GM12874 (cell line): ENCODE results near the gene ABCC3.

Experiments
- TF ChIP-seq, protein P1 (sequence below): IDR thresholded peaks from 2 replicates; pipeline ENCODE4 v1.5.1; 2011; ENCODE audit warnings: low read depth, mild to moderate bottlenecking, control low read depth, low read length, moderate library complexity; ENCODE audit not compliant: insufficient read depth

Gene ABCC3

DNA sequence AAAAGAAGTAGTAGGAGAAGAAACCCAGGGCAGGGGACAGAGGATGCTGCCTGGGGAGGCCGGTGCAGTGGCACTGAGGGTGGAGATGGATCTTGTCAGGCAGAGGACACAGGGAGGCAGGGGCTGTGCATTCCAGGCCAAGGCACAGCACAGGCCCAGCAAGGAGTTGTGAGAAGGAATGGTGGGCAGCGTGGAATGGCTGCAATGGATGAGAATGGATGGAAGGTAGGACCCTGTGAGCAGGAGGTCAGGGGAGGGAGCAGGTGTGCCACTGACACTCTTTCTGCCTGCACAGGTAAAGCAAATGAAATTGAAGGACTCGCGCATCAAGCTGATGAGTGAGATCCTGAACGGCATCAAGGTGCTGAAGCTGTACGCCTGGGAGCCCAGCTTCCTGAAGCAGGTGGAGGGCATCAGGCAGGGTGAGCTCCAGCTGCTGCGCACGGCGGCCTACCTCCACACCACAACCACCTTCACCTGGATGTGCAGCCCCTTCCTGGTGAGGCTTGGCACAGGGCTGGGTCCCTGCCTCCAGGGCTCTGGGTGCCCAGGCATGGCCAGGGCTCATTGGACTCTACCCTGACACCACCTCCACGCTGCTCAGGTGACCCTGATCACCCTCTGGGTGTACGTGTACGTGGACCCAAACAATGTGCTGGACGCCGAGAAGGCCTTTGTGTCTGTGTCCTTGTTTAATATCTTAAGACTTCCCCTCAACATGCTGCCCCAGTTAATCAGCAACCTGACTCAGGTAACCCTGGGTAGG lies 32.8 kb downstream of the ABCC3 start:
- TF ChIP-seq, protein P1, sequence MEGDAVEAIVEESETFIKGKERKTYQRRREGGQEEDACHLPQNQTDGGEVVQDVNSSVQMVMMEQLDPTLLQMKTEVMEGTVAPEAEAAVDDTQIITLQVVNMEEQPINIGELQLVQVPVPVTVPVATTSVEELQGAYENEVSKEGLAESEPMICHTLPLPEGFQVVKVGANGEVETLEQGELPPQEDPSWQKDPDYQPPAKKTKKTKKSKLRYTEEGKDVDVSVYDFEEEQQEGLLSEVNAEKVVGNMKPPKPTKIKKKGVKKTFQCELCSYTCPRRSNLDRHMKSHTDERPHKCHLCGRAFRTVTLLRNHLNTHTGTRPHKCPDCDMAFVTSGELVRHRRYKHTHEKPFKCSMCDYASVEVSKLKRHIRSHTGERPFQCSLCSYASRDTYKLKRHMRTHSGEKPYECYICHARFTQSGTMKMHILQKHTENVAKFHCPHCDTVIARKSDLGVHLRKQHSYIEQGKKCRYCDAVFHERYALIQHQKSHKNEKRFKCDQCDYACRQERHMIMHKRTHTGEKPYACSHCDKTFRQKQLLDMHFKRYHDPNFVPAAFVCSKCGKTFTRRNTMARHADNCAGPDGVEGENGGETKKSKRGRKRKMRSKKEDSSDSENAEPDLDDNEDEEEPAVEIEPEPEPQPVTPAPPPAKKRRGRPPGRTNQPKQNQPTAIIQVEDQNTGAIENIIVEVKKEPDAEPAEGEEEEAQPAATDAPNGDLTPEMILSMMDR = no peak

DNA sequence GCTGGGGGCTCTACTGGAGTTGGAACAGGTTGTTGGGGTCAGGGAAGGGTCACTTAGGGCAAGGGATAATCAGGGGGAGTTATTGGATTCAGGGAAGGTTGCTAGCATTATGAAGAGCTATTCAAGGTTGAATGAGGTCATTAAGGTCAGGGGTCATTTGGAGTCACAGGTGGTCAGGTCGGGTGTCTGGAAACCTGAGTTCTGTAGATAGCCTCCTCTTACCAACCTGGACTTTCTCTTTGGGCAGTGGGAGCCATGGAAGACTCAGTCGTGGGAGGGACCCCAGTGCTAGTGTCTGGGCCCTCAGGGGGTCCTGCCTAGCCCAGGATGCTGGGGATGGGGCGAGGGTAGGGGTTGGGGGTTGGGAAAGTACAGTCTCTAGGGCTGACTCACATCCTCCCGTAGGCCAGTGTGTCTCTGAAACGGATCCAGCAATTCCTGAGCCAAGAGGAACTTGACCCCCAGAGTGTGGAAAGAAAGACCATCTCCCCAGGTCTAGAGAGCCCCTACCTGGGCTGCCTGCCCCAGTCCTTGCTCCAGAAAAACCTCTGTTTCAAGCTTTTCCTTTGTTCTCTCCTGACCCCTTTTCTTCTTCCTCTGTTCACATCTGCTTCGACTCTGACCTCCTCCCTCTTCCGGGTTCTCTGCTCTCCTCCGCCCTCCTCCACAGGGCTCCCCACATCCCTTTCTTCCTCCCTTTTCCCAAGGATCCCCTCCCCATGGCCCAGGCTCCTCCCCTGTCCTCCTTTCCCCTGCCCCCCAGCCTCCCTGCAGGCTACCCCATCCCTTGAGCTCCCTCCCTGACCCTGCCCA lies 33.5 kb downstream of the ABCC3 start:
- TF ChIP-seq, protein P1 = no peak

DNA sequence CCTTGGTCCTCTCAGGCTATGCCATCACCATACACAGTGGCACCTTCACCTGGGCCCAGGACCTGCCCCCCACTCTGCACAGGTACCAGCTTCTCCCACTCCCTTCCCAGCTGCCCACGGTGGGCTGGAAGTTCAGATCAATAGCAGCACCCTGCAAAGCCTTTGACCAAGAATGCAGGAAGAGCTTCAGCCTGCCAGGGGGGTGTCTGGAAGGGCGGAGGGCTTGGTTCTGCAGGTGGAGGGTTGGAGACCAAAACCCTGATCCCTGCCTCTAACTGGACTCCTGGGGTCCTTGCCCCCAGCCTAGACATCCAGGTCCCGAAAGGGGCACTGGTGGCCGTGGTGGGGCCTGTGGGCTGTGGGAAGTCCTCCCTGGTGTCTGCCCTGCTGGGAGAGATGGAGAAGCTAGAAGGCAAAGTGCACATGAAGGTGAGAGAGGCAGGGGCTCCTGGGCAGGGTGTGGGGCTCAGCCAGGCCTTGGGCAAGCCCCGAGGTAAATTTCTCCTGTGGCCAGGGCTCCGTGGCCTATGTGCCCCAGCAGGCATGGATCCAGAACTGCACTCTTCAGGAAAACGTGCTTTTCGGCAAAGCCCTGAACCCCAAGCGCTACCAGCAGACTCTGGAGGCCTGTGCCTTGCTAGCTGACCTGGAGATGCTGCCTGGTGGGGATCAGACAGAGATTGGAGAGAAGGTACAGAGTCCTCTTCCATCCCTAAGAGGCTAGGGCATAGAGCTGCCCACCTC lies 34.3 kb downstream of the ABCC3 start:
- TF ChIP-seq, protein P1 = no peak

DNA sequence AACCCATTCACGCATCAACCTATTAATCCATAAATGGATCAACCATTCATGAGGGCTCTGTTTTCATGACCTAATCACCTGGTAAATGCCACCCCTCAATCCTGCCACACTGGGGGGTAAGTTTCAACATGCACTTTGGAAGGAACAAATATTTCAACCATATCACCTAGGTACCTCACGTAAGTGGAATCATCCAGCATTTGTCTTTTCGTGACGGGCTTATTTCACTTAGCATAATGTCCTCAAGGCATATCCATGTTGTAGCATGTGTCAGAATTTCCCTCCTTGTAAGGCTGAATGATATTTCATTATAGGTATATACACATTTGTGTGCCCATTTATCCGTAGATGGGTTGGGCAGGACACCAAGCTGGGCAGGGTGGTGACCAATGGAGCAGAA lies 37.4 kb downstream of the ABCC3 start:
- TF ChIP-seq, protein P1 = no peak

DNA sequence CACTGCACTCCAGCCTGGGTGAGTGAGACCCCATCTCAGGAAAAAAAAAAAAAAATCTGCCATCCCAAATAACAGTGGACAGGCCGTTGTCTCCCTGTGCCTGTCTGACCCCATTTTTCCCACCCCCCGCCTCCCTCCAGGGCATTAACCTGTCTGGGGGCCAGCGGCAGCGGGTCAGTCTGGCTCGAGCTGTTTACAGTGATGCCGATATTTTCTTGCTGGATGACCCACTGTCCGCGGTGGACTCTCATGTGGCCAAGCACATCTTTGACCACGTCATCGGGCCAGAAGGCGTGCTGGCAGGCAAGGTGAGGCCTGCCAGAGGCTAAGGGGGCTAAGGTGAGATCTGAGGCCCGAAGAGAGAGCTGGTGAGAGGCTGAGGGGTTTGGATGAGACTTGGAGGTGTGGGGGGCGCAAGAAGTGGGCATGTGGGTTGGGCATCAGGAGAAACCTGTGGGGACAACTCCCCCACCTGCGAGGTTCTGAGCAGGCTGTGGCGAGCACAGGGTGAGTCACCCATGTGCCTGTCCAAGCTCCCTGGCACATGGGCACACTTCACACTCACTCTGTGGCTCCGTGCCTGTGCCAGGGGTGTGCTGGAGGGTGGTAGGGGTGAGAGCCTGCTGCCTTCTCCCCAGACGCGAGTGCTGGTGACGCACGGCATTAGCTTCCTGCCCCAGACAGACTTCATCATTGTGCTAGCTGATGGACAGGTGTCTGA lies 38.3 kb downstream of the ABCC3 start:
- TF ChIP-seq, protein P1 = no peak

DNA sequence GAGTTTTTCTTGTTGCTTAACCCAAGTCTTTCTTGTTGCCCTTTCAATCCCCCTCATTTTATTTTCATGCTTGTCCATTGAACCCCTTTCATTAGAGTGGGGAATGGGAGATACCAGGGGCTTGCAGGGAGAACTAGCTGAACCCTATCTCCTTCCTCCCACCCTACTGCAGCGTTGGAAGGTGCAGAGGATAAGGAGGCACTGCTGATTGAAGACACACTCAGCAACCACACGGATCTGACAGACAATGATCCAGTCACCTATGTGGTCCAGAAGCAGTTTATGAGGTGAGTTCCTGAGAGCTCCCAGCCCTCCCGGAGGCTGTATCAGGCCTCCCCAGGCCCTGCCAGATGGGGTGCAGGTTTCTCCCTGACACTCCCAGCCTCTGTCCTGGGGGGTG lies 40.5 kb downstream of the ABCC3 start:
- TF ChIP-seq, protein P1 = no peak
